Mesothelial cell of epicardium (in vitro differentiated cells): ENCODE data around the gene SLF2. TPM values are rescaled to one million over a fixed set of nuclear protein-coding genes. Genes with fewer than 3 reads are reported as not detected.

Experiments used
- DNase-seq, 2 experiments: peaks; one replicate each; pipeline ENCODE4 v3.0.0; 2021; ENCODE audit warnings: low spot score in 2 of 2; ENCODE audit not compliant: unreplicated experiment in 2 of 2
- H3K27ac Mint-ChIP-seq: 2 replicates; pipeline ENCODE4 v1.8.0; 2021; ENCODE audit warnings: mixed read lengths
- H3K27me3 Mint-ChIP-seq: 2 replicates; pipeline ENCODE4 v1.8.0; 2021; ENCODE audit warnings: low read depth, mixed read lengths
- H3K36me3 Mint-ChIP-seq: 2 replicates; pipeline ENCODE4 v1.8.0; 2021; ENCODE audit warnings: mixed read lengths
- H3K4me1 Mint-ChIP-seq: 2 replicates; pipeline ENCODE4 v1.8.0; 2021; ENCODE audit warnings: mixed read lengths
- H3K4me3 Mint-ChIP-seq: 2 replicates; pipeline ENCODE4 v1.8.0; 2021; ENCODE audit warnings: mild to moderate bottlenecking, moderate library complexity, mixed read lengths
- H3K9me3 Mint-ChIP-seq: 2 replicates; pipeline ENCODE4 v1.8.0; 2021; ENCODE audit warnings: mixed read lengths
- total RNA-seq: library from RNA; stranded (reverse); gene quantifications from 3 replicates; pipeline ENCODE4 v1.2.1, GENCODE V29; 2021
- TF ChIP-seq, protein P1 (sequence below): fragments of 200-600 bp; sonication (generic); IDR thresholded peaks from one replicate; pipeline ENCODE4 v1.5.0; 2021; ENCODE audit warnings: antibody characterized with exemption; ENCODE audit not compliant: unreplicated experiment

The SLF2 gene
- total RNA-seq, 1 donor from 2014 or later, result 35.5 TPM

DNA sequence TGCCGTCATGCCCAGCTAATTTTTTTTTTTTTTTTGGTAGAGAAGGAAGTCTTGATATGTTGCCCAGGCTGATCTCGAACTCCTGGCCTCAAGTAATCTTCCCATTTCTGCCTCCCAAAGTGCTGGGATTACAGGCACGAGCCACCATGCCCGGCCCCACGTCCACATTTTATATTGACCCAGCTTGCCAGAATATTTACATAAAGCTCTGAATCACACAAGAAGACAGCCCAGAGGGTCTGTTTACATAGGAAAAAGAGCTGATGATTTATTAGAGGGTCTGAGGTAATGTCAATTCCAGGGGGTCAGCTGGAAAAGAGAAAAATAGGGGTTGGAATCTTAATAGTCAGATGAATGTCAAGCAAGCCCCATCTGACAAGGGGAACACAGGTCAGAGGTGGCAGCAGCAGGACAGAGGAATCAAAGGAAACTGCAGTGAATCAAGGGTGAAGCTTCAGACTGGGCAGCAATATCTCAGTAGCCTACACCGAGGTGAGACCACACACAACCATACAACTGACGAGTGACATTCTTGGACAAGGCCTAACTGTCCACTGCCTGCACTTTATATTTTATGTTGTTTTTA, 15.8 kb upstream of the SLF2 start:
- TF ChIP-seq, protein P1, sequence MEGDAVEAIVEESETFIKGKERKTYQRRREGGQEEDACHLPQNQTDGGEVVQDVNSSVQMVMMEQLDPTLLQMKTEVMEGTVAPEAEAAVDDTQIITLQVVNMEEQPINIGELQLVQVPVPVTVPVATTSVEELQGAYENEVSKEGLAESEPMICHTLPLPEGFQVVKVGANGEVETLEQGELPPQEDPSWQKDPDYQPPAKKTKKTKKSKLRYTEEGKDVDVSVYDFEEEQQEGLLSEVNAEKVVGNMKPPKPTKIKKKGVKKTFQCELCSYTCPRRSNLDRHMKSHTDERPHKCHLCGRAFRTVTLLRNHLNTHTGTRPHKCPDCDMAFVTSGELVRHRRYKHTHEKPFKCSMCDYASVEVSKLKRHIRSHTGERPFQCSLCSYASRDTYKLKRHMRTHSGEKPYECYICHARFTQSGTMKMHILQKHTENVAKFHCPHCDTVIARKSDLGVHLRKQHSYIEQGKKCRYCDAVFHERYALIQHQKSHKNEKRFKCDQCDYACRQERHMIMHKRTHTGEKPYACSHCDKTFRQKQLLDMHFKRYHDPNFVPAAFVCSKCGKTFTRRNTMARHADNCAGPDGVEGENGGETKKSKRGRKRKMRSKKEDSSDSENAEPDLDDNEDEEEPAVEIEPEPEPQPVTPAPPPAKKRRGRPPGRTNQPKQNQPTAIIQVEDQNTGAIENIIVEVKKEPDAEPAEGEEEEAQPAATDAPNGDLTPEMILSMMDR, result no peak
- Mint-ChIP-seq H3K27ac (no peak overlapping the region), H3K4me1 (peaks cover 7% of the 10 kb centered on the region), H3K36me3 (no peaks in the 10 kb centered on the region), H3K27me3 (peaks cover 52% of the 10 kb centered on the region), H3K9me3 (no peaks in the 10 kb centered on the region), H3K4me3 (no peak overlapping the region)
- no peak for DNase-seq

DNA sequence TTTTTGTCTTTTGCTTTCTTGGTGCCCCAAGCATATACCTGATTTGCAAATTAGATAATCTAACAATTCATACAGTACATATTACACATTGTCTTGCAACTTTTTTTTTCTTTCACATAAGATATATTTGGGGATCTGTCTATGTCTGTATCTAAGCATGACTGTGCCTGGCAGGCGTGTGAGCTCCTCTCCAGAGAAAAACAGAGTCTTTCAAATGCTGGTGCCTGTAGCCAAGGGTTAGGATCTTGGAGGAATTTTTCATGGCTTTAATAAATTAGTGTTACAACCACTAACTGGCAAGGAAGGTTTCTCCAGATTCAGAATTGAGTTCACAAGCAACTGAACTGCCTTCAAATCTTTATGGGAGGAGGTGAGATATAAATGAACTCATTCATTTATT, 14.8 kb upstream of the SLF2 start:
- peaks cover 7% of the 10 kb centered on the region for H3K4me1 Mint-ChIP-seq
- H3K36me3 Mint-ChIP-seq, result no peaks in the 10 kb centered on the region
- DNase-seq, result no peak
- no peak overlapping the region for H3K27ac Mint-ChIP-seq
- H3K9me3 Mint-ChIP-seq, result no peaks in the 10 kb centered on the region
- H3K27me3 Mint-ChIP-seq, result peaks cover 44% of the 10 kb centered on the region
- no peak overlapping the region for H3K4me3 Mint-ChIP-seq
- TF ChIP-seq, protein P1, result no peak

DNA sequence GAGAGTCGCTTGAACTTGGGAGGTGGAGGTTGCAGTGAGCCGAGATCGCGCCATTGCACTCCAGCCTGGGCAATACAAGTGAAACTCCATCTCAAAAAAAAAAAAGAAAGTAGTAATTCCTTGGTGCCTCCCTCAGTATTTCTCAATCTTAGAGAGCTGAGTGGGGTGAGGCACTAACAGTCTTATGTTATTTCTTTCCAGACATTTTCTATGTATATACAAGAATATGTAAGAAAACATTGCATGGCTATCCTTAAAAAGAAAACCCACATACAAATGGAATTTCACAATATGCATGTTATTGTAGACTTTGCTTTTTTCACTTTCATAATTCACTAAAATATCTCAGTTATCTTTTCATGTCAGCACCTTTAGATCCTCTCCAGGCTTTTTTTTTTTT, 13.6 kb upstream of the SLF2 start:
- DNase-seq, result no peak
- Mint-ChIP-seq H3K4me1 (peaks cover 7% of the 10 kb centered on the region), H3K36me3 (no peaks in the 10 kb centered on the region), H3K27me3 (peaks cover 41% of the 10 kb centered on the region), H3K27ac (no peak overlapping the region), H3K9me3 (no peaks in the 10 kb centered on the region), H3K4me3 (no peak overlapping the region)
- TF ChIP-seq, protein P1, result no peak

DNA sequence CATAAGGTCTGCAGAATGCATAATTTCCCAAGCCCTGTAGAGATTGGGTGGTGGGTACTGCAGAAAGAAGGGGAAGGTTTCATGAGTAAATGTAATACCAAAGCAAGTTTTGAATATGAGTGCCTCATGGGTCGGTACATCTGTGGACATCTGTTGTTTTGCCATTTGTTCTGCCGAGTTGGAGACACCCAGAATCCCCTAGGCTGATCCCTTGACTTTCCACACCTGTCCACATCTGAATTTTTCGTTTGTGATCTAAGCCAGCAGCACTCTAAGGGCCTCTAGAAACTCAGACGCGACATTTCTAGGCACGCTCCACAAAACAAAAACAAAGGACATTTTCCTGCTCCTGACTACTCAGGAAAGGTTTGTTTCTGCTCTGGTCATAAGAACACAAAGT, 11.7 kb upstream of the SLF2 start:
- H3K27me3 Mint-ChIP-seq, result peaks cover 31% of the 10 kb centered on the region

DNA sequence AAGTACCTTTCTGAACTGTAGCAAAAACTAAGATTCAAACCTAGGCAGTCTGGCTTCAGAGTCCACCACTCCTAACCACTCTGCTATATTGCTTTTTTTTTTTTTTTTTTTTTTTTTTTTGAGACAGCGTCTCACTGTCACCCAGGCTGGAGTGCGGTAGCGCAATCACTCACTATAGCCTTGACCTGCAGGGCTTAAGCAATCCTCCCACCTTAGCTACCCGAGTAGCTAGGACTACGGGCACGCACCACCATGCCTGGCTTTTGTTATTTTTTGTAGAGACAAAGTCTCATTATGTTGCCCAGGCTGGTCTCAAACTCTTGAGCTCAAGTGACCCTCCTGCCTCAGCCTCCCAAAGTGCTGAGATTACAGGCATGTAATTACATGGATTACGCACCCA, 10.1 kb upstream of the SLF2 start:
- Mint-ChIP-seq H3K4me3 (no peak overlapping the region), H3K36me3 (no peaks in the 10 kb centered on the region), H3K27ac (no peak overlapping the region), H3K27me3 (peaks cover 26% of the 10 kb centered on the region), H3K9me3 (no peaks in the 10 kb centered on the region), H3K4me1 (no peaks in the 10 kb centered on the region)
- DNase-seq, result no peak
- TF ChIP-seq, protein P1, result no peak

More for the DNA sequence above, 11.7 kb upstream of the SLF2 start:
- Mint-ChIP-seq H3K4me1 (no peaks in the 10 kb centered on the region), H3K4me3 (no peak overlapping the region), H3K36me3 (no peaks in the 10 kb centered on the region), H3K27ac (no peak overlapping the region), H3K9me3 (no peaks in the 10 kb centered on the region)
- TF ChIP-seq, protein P1, result no peak
- DNase-seq, result no peak

DNA sequence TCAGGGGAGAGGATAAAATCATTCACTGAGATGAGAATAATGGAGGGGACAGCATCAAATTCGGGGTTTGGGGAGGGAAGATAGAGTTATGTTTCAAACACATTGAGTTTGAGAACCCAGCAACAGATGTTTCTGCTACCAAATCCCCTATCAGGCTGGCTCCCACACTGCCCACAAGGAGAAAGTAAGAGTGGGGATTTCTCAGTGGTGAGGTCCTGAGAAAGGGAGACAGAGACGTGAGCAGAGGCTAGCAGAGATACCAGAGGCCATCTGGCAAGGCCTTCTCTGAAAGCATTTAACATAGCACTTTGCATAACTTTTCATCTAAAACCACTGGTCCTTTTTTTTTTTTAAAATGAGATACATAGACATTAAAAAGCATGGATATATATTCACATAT, 7.8 kb upstream of the SLF2 start:
- TF ChIP-seq, protein P1, result no peak
- peaks cover 22% of the 10 kb centered on the region for H3K27me3 Mint-ChIP-seq
- H3K4me3 Mint-ChIP-seq, result no peak overlapping the region
- H3K4me1 Mint-ChIP-seq, result peaks cover 7% of the 10 kb centered on the region
- no peak for DNase-seq
- no peaks in the 10 kb centered on the region for H3K36me3 Mint-ChIP-seq
- no peaks in the 10 kb centered on the region for H3K9me3 Mint-ChIP-seq
- no peak overlapping the region for H3K27ac Mint-ChIP-seq
